ENCODE results near the gene CYTH3.

- TF ChIP-seq CTCF (IDR thresholded peaks at IDR 0.05 in 8 of 11, conservative IDR thresholded peaks at IDR 0.05 in 3 of 11) (no peak), POLR2AphosphoS5 (IDR thresholded peaks at IDR 0.05) (no peak), POLR2A (IDR thresholded peaks at IDR 0.05) (no peak)
Measured at GRCh38 chr7:6147627-6148026, 124.8 kb downstream of the CYTH3 start.

Measured in spleen (tissue), 7 donors.